ENCODE data around the gene PARP8. TPM values are rescaled to one million over a fixed set of nuclear protein-coding genes. Genes with fewer than 3 reads are reported as not detected.
"Not testable (repeated sequence)": the region's sequence is repeated elsewhere in the genome, so short reads cannot be mapped to it uniquely, and the experiment has no call there.

Gene PARP8
- total RNA-seq, 2 experiments from 2014 or later: 100 to 110 TPM

- DNase-seq: no peak
- Mint-ChIP-seq H3K4me3 (no peak overlapping the region), H3K36me3 (ENCODE audit: low read depth) (peaks cover 64% of the 10 kb centered on the region), H3K4me1 (peaks cover 24% of the 10 kb centered on the region), H3K9me3 (peaks cover 5% of the 10 kb centered on the region), H3K27ac (no peak overlapping the region), H3K27me3 (no peaks in the 10 kb centered on the region)
- POLR2A ChIA-PET: no interaction called here
- CTCF ChIA-PET: interaction anchor here (1.0 kb wide), 1 partner anchor 449 kb away, joined by 3 read pairs; no protein-coding TSS in a partner anchor
Measured at GRCh38 chr5:50767588-50767987, 101.2 kb downstream of the PARP8 start.

- no peak for DNase-seq
- H3K4me3 Mint-ChIP-seq: no peak overlapping the region
- POLR2A ChIA-PET: no interaction called here
- CTCF ChIA-PET: no interaction called here
- no peaks in the 10 kb centered on the region for H3K27me3 Mint-ChIP-seq
- peaks cover 70% of the 10 kb centered on the region for H3K36me3 Mint-ChIP-seq (ENCODE audit: low read depth)
- no peak overlapping the region for H3K27ac Mint-ChIP-seq
- H3K4me1 Mint-ChIP-seq: peaks cover 24% of the 10 kb centered on the region
- peaks cover 11% of the 10 kb centered on the region for H3K9me3 Mint-ChIP-seq
Measured at GRCh38 chr5:50768634-50769033, 102.2 kb downstream of the PARP8 start.

GRCh38 chr5:50770441-50770840 is 104.0 kb downstream of the PARP8 start:
- Mint-ChIP-seq H3K9me3 (peaks cover 11% of the 10 kb centered on the region), H3K36me3 (ENCODE audit: low read depth) (peaks cover 74% of the 10 kb centered on the region), H3K27ac (no peak overlapping the region), H3K27me3 (no peaks in the 10 kb centered on the region), H3K4me3 (no peak overlapping the region), H3K4me1 (peaks cover 24% of the 10 kb centered on the region)
- ChIA-PET CTCF (no interaction called here), POLR2A (no interaction called here)
- no peak for DNase-seq

GRCh38 chr5:50774446-50775175 is 108.2 kb downstream of the PARP8 start:
- peak overlapping the region; percentile 80 for H3K27ac Mint-ChIP-seq
- H3K27me3 Mint-ChIP-seq, POLR2A ChIA-PET, CTCF ChIA-PET, DNase-seq, H3K4me3 Mint-ChIP-seq, H3K4me1 Mint-ChIP-seq: not testable (repeated sequence)
- peaks cover 70% of the 10 kb centered on the region for H3K36me3 Mint-ChIP-seq (ENCODE audit: low read depth)
- peaks cover 11% of the 10 kb centered on the region for H3K9me3 Mint-ChIP-seq

GRCh38 chr5:50786073-50786472 is 119.6 kb downstream of the PARP8 start:
- Mint-ChIP-seq H3K27ac (no peak overlapping the region), H3K9me3 (no peaks in the 10 kb centered on the region), H3K36me3 (ENCODE audit: low read depth) (peaks cover 59% of the 10 kb centered on the region), H3K4me3 (no peak overlapping the region), H3K4me1 (peaks cover 2% of the 10 kb centered on the region), H3K27me3 (no peaks in the 10 kb centered on the region)
- ChIA-PET CTCF (interaction anchor here (1.2 to 1.3 kb wide), 2 partner anchors 9 to 11 kb away, joined by 3 read pairs; no protein-coding TSS in a partner anchor), POLR2A (no interaction called here)
- DNase-seq: no peak

GRCh38 chr5:50791813-50792212 is 125.4 kb downstream of the PARP8 start:
- Mint-ChIP-seq H3K27me3 (no peaks in the 10 kb centered on the region), H3K27ac (no peak overlapping the region), H3K4me3 (no peak overlapping the region), H3K4me1 (no peaks in the 10 kb centered on the region), H3K36me3 (ENCODE audit: low read depth) (peaks cover 55% of the 10 kb centered on the region), H3K9me3 (no peaks in the 10 kb centered on the region)
- ChIA-PET CTCF (no interaction called here), POLR2A (no interaction called here)
- DNase-seq: no peak

- Mint-ChIP-seq H3K36me3 (ENCODE audit: low read depth) (peaks cover 55% of the 10 kb centered on the region), H3K4me3 (no peak overlapping the region), H3K9me3 (no peaks in the 10 kb centered on the region), H3K27ac (no peak overlapping the region), H3K4me1 (no peaks in the 10 kb centered on the region), H3K27me3 (no peaks in the 10 kb centered on the region)
- DNase-seq: no peak
- ChIA-PET CTCF (no interaction called here), POLR2A (no interaction called here)
Measured at GRCh38 chr5:50792843-50793242, 126.4 kb downstream of the PARP8 start.

- H3K9me3 Mint-ChIP-seq: peaks cover 5% of the 10 kb centered on the region
- peaks cover 57% of the 10 kb centered on the region for H3K36me3 Mint-ChIP-seq (ENCODE audit: low read depth)
- ChIA-PET POLR2A (no interaction called here), CTCF (interaction anchor here (0.8 to 1.1 kb wide), 2 partner anchors 10 to 11 kb away, joined by 3 read pairs; no protein-coding TSS in a partner anchor)
- DNase-seq: no peak
- H3K4me3 Mint-ChIP-seq: no peak overlapping the region
- H3K4me1 Mint-ChIP-seq: no peaks in the 10 kb centered on the region
- H3K27ac Mint-ChIP-seq: no peak overlapping the region
- no peaks in the 10 kb centered on the region for H3K27me3 Mint-ChIP-seq
Measured at GRCh38 chr5:50794812-50795211, 128.4 kb downstream of the PARP8 start.

GRCh38 chr5:50798002-50798401 is 131.6 kb downstream of the PARP8 start:
- ChIA-PET CTCF (interaction anchor here (1.0 kb wide), 1 partner anchor 11 kb away, joined by 3 read pairs; no protein-coding TSS in a partner anchor), POLR2A (no interaction called here)
- H3K36me3 Mint-ChIP-seq (ENCODE audit: low read depth): peaks cover 64% of the 10 kb centered on the region
- no peak for DNase-seq
- H3K4me1 Mint-ChIP-seq: no peaks in the 10 kb centered on the region
- H3K27me3 Mint-ChIP-seq: no peaks in the 10 kb centered on the region
- peaks cover 15% of the 10 kb centered on the region for H3K9me3 Mint-ChIP-seq
- H3K4me3 Mint-ChIP-seq: no peak overlapping the region
- no peak overlapping the region for H3K27ac Mint-ChIP-seq

- Mint-ChIP-seq H3K9me3 (peaks cover 21% of the 10 kb centered on the region), H3K36me3 (ENCODE audit: low read depth) (peaks cover 73% of the 10 kb centered on the region), H3K27ac (no peak overlapping the region), H3K4me3 (no peak overlapping the region), H3K27me3 (no peaks in the 10 kb centered on the region), H3K4me1 (no peaks in the 10 kb centered on the region)
- ChIA-PET POLR2A (no interaction called here), CTCF (no interaction called here)
- no peak for DNase-seq
Measured at GRCh38 chr5:50799596-50799995, 133.2 kb downstream of the PARP8 start.

GRCh38 chr5:50800410-50800809 is 134.0 kb downstream of the PARP8 start:
- H3K27ac Mint-ChIP-seq: no peak overlapping the region
- no peak for DNase-seq
- no peak overlapping the region for H3K4me3 Mint-ChIP-seq
- peaks cover 21% of the 10 kb centered on the region for H3K9me3 Mint-ChIP-seq
- H3K4me1 Mint-ChIP-seq: no peaks in the 10 kb centered on the region
- CTCF ChIA-PET: interaction anchor here (0.9 kb wide), 1 partner anchor 16 kb away, joined by 3 read pairs; no protein-coding TSS in a partner anchor
- POLR2A ChIA-PET: no interaction called here
- H3K27me3 Mint-ChIP-seq: no peaks in the 10 kb centered on the region
- peaks cover 67% of the 10 kb centered on the region for H3K36me3 Mint-ChIP-seq (ENCODE audit: low read depth)

GRCh38 chr5:50807661-50808060 is 141.2 kb downstream of the PARP8 start:
- no peak for DNase-seq
- H3K36me3 Mint-ChIP-seq (ENCODE audit: low read depth): peaks cover 64% of the 10 kb centered on the region
- peaks cover 14% of the 10 kb centered on the region for H3K9me3 Mint-ChIP-seq
- no peak overlapping the region for H3K4me3 Mint-ChIP-seq
- no peaks in the 10 kb centered on the region for H3K27me3 Mint-ChIP-seq
- POLR2A ChIA-PET: no interaction called here
- peaks cover 2% of the 10 kb centered on the region for H3K4me1 Mint-ChIP-seq
- CTCF ChIA-PET: no interaction called here
- H3K27ac Mint-ChIP-seq: no peak overlapping the region

- Mint-ChIP-seq H3K4me3 (no peak overlapping the region), H3K9me3 (peaks cover 7% of the 10 kb centered on the region), H3K27me3 (no peaks in the 10 kb centered on the region), H3K4me1 (peaks cover 2% of the 10 kb centered on the region), H3K27ac (no peak overlapping the region), H3K36me3 (ENCODE audit: low read depth) (peaks cover 59% of the 10 kb centered on the region)
- POLR2A ChIA-PET: no interaction called here
- no peak for DNase-seq
- CTCF ChIA-PET: interaction anchor here (0.8 kb wide), 1 partner anchor 11 kb away, joined by 4 read pairs; no protein-coding TSS in a partner anchor
Measured at GRCh38 chr5:50808406-50808805, 142.0 kb downstream of the PARP8 start.

GRCh38 chr5:50811746-50812145 is 145.3 kb downstream of the PARP8 start:
- H3K9me3 Mint-ChIP-seq, H3K27ac Mint-ChIP-seq, H3K4me3 Mint-ChIP-seq, H3K4me1 Mint-ChIP-seq, POLR2A ChIA-PET, DNase-seq, CTCF ChIA-PET, H3K27me3 Mint-ChIP-seq: not testable (repeated sequence)
- H3K36me3 Mint-ChIP-seq (ENCODE audit: low read depth): peaks cover 54% of the 10 kb centered on the region
